Measurements from ENCODE around the gene EVA1A.

DNA sequence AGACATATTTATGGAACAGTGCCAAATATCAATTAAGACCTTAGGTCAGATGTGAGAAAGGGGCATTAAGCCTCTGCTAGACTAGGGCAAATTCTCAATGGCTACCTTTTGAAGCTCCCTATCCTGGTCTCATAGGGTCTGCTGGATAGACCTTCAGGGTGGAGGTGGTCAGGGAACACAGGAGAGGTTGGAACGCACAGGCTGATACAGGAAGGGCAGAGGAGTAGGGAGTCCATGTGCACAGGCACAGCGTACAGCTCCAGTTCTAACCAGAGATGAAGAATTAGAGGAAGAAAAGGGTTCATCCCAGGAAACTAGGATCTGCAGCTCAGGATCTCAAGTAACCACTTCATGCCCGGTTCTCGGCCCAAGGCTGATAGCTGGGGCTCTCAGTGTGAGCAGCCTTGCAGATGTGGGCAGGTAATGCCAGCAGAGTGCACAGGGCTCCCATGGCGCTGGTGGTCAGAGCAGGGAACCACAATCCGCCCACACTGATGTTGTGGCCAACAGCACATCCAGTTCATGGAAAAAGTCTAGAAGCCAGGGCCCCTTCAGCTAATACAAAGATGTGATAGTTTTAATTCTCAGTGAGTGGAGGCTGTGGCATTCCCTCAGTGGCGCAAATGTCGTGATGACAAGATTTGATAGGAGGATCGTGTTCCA is 3.4 kb upstream of the EVA1A start:
- no peak for TF ChIP-seq EZH2 (IDR thresholded peaks at IDR 0.05)
- no peak for TF ChIP-seq POLR2AphosphoS5 (IDR thresholded peaks at IDR 0.05; ENCODE audit: borderline replicate concordance, low read depth, low read length)
- no peak for TF ChIP-seq FOXP2 (optimal IDR thresholded peaks at IDR 0.05; ENCODE audit: control extremely low read depth, extremely low read length, insufficient read depth)

All from SK-N-MC (cell line).